ENCODE data around the gene IGSF9B.

Gene IGSF9B

GRCh38 chr11:133895551-133895950 is 61.2 kb downstream of the IGSF9B start:
- DNase-seq (ENCODE audit: low spot score), result no peak
- no peak overlapping the region for H4K8ac ChIP-seq (ENCODE audit: low read depth, low read length)
- H3K4me3 ChIP-seq (ENCODE audit: low read length in 2 of 2), result no peak overlapping the region
- H2AK5ac ChIP-seq (ENCODE audit: low read depth, low read length), result no peak overlapping the region
- H3K23ac ChIP-seq (ENCODE audit: low read depth, low read length, poor library complexity), result no peak overlapping the region
- no peak overlapping the region for H4K91ac ChIP-seq (ENCODE audit: low read depth, low read length, poor library complexity)
- H2BK15ac ChIP-seq (ENCODE audit: low read length), result no peak overlapping the region
- no CpG with 5 or more reads among the region's 8 CpGs for WGBS, 2 donors (ENCODE audit: extremely low coverage in 2 of 2, insufficient read length in 2 of 2, insufficient replicate concordance in 1 of 2)
- peaks cover 0 to 7% (median 0%) of the 10 kb centered on the region in 3 experiments for H3K27me3 ChIP-seq (ENCODE audit: control insufficient read depth in 3 of 3, insufficient read depth in 3 of 3, low read depth in 1 of 3, low read length in 3 of 3)
- H2AFZ ChIP-seq (ENCODE audit: low read length), result no peak overlapping the region
- H2BK120ac ChIP-seq (ENCODE audit: low read depth, low read length), result no peak overlapping the region
- H3K79me1 ChIP-seq (ENCODE audit: low read depth, low read length), result no peaks in the 10 kb centered on the region
- H3K4me1 ChIP-seq (ENCODE audit: control insufficient read depth in 2 of 2, insufficient read depth in 1 of 2, low read depth in 1 of 2, low read length in 2 of 2), result peaks cover 17 to 27% of the 10 kb centered on the region in 2 donors
- H2BK5ac ChIP-seq (ENCODE audit: low read length), result no peak overlapping the region
- H3K14ac ChIP-seq (ENCODE audit: low read length), result no peak overlapping the region
- peak overlapping the region; percentile 8 for H3K27ac ChIP-seq (replicated peaks; ENCODE audit: low read length)
- H3K18ac ChIP-seq (ENCODE audit: low read length), result peak overlapping the region; percentile 58
- H2BK12ac ChIP-seq (ENCODE audit: low read length), result no peak overlapping the region
- H3K4ac ChIP-seq (ENCODE audit: low read length), result no peak overlapping the region
- H3K4me2 ChIP-seq (ENCODE audit: insufficient read depth, low read length, poor library complexity, severe bottlenecking), result no peak overlapping the region
- no peaks in the 10 kb centered on the region for H3K9me3 ChIP-seq (replicated peaks in 1 of 2; ENCODE audit: control insufficient read depth in 2 of 2, insufficient read depth in 1 of 2, low read depth in 1 of 2, low read length in 2 of 2)
- H3K36me3 ChIP-seq (replicated peaks in 1 of 2; ENCODE audit: control insufficient read depth in 2 of 2, insufficient read depth in 2 of 2, low read length in 2 of 2), result no peaks in the 10 kb centered on the region
- no peak overlapping the region for H3K9ac ChIP-seq (ENCODE audit: low read depth, low read length, poor library complexity)

- no peak overlapping the region for H3K14ac ChIP-seq (ENCODE audit: low read length)
- H3K4me3 ChIP-seq (ENCODE audit: low read length in 2 of 2), result no peak overlapping the region
- no peak overlapping the region for H2AK5ac ChIP-seq (ENCODE audit: low read depth, low read length)
- peak overlapping the region; percentile 25 for H2AFZ ChIP-seq (ENCODE audit: low read length)
- H4K91ac ChIP-seq (ENCODE audit: low read depth, low read length, poor library complexity), result no peak overlapping the region
- peaks cover 0 to 7% (median 0%) of the 10 kb centered on the region in 3 experiments for H3K27me3 ChIP-seq (ENCODE audit: control insufficient read depth in 3 of 3, insufficient read depth in 3 of 3, low read depth in 1 of 3, low read length in 3 of 3)
- H3K23ac ChIP-seq (ENCODE audit: low read depth, low read length, poor library complexity), result no peak overlapping the region
- DNase-seq (ENCODE audit: low spot score), result no peak
- H2BK120ac ChIP-seq (ENCODE audit: low read depth, low read length), result no peak overlapping the region
- no peak overlapping the region for H3K9ac ChIP-seq (ENCODE audit: low read depth, low read length, poor library complexity)
- H2BK12ac ChIP-seq (ENCODE audit: low read length), result no peak overlapping the region
- H2BK5ac ChIP-seq (ENCODE audit: low read length), result no peak overlapping the region
- no peaks in the 10 kb centered on the region for H3K9me3 ChIP-seq (replicated peaks in 1 of 2; ENCODE audit: control insufficient read depth in 2 of 2, insufficient read depth in 1 of 2, low read depth in 1 of 2, low read length in 2 of 2)
- H3K79me1 ChIP-seq (ENCODE audit: low read depth, low read length), result no peaks in the 10 kb centered on the region
- peaks cover 17 to 27% of the 10 kb centered on the region in 2 donors for H3K4me1 ChIP-seq (ENCODE audit: control insufficient read depth in 2 of 2, insufficient read depth in 1 of 2, low read depth in 1 of 2, low read length in 2 of 2)
- H3K4me2 ChIP-seq (ENCODE audit: insufficient read depth, low read length, poor library complexity, severe bottlenecking), result no peak overlapping the region
- H3K36me3 ChIP-seq (replicated peaks in 1 of 2; ENCODE audit: control insufficient read depth in 2 of 2, insufficient read depth in 2 of 2, low read length in 2 of 2), result no peaks in the 10 kb centered on the region
- no CpG with 5 or more reads among the region's 10 CpGs for WGBS, 2 donors (ENCODE audit: extremely low coverage in 2 of 2, insufficient read length in 2 of 2, insufficient replicate concordance in 1 of 2)
- no peak overlapping the region for H4K8ac ChIP-seq (ENCODE audit: low read depth, low read length)
- no peak overlapping the region for H2BK15ac ChIP-seq (ENCODE audit: low read length)
- no peak overlapping the region for H3K27ac ChIP-seq (replicated peaks; ENCODE audit: low read length)
- H3K4ac ChIP-seq (ENCODE audit: low read length), result no peak overlapping the region
- no peak overlapping the region for H3K18ac ChIP-seq (ENCODE audit: low read length)
Measured at GRCh38 chr11:133895061-133895479, 61.7 kb downstream of the IGSF9B start.

- H3K4ac ChIP-seq (ENCODE audit: low read length), result no peak overlapping the region
- H3K4me1 ChIP-seq (ENCODE audit: control insufficient read depth in 2 of 2, insufficient read depth in 1 of 2, low read depth in 1 of 2, low read length in 2 of 2), result peaks cover 17 to 24% of the 10 kb centered on the region in 2 donors
- no peak overlapping the region for H3K14ac ChIP-seq (ENCODE audit: low read length)
- no peak overlapping the region for H2BK120ac ChIP-seq (ENCODE audit: low read depth, low read length)
- no peak overlapping the region for H3K4me2 ChIP-seq (ENCODE audit: insufficient read depth, low read length, poor library complexity, severe bottlenecking)
- H3K4me3 ChIP-seq (ENCODE audit: low read length in 2 of 2), result no peak overlapping the region
- no peak for DNase-seq (ENCODE audit: low spot score)
- WGBS, 2 donors (ENCODE audit: extremely low coverage in 2 of 2, insufficient read length in 2 of 2, insufficient replicate concordance in 1 of 2), result no CpG with 5 or more reads among the region's 14 CpGs
- no peak overlapping the region for H2BK15ac ChIP-seq (ENCODE audit: low read length)
- no peak overlapping the region for H3K23ac ChIP-seq (ENCODE audit: low read depth, low read length, poor library complexity)
- no peaks in the 10 kb centered on the region for H3K79me1 ChIP-seq (ENCODE audit: low read depth, low read length)
- no peak overlapping the region for H4K8ac ChIP-seq (ENCODE audit: low read depth, low read length)
- H2BK12ac ChIP-seq (ENCODE audit: low read length), result peak overlapping the region; percentile 31
- no peak overlapping the region for H3K27ac ChIP-seq (replicated peaks; ENCODE audit: low read length)
- no peak overlapping the region for H2AFZ ChIP-seq (ENCODE audit: low read length)
- H3K36me3 ChIP-seq (replicated peaks in 1 of 2; ENCODE audit: control insufficient read depth in 2 of 2, insufficient read depth in 2 of 2, low read length in 2 of 2), result no peaks in the 10 kb centered on the region
- H2AK5ac ChIP-seq (ENCODE audit: low read depth, low read length), result no peak overlapping the region
- H2BK5ac ChIP-seq (ENCODE audit: low read length), result no peak overlapping the region
- no peak overlapping the region for H3K18ac ChIP-seq (ENCODE audit: low read length)
- peaks cover 0 to 7% (median 0%) of the 10 kb centered on the region in 3 experiments for H3K27me3 ChIP-seq (ENCODE audit: control insufficient read depth in 3 of 3, insufficient read depth in 3 of 3, low read depth in 1 of 3, low read length in 3 of 3)
- no peak overlapping the region for H3K9ac ChIP-seq (ENCODE audit: low read depth, low read length, poor library complexity)
- H4K91ac ChIP-seq (ENCODE audit: low read depth, low read length, poor library complexity), result no peak overlapping the region
- no peaks in the 10 kb centered on the region for H3K9me3 ChIP-seq (replicated peaks in 1 of 2; ENCODE audit: control insufficient read depth in 2 of 2, insufficient read depth in 1 of 2, low read depth in 1 of 2, low read length in 2 of 2)
Measured at GRCh38 chr11:133893381-133893780, 63.4 kb downstream of the IGSF9B start.

- Histone ChIP-seq H3K9me3 (replicated peaks in 1 of 2; ENCODE audit: control insufficient read depth in 2 of 2, insufficient read depth in 1 of 2, low read depth in 1 of 2, low read length in 2 of 2) (no peaks in the 10 kb centered on the region), H3K4me1 (ENCODE audit: control insufficient read depth in 2 of 2, insufficient read depth in 1 of 2, low read depth in 1 of 2, low read length in 2 of 2) (peaks cover 17 to 24% of the 10 kb centered on the region in 2 donors)
Measured at GRCh38 chr11:133892584-133893380, 64.0 kb downstream of the IGSF9B start.

More at GRCh38 chr11:133892584-133893380, 64.0 kb downstream of the IGSF9B start:
- H4K8ac ChIP-seq (ENCODE audit: low read depth, low read length), result no peak overlapping the region
- H2AK5ac ChIP-seq (ENCODE audit: low read depth, low read length), result no peak overlapping the region
- H2AFZ ChIP-seq (ENCODE audit: low read length), result no peak overlapping the region
- no peak overlapping the region for H3K4me3 ChIP-seq (ENCODE audit: low read length in 2 of 2)
- no peak overlapping the region for H3K9ac ChIP-seq (ENCODE audit: low read depth, low read length, poor library complexity)
- no peak overlapping the region for H3K4ac ChIP-seq (ENCODE audit: low read length)
- H2BK12ac ChIP-seq (ENCODE audit: low read length), result peak overlapping the region; percentile 31
- H2BK15ac ChIP-seq (ENCODE audit: low read length), result peak overlapping the region; percentile 0
- H3K27ac ChIP-seq (replicated peaks; ENCODE audit: low read length), result no peak overlapping the region
- no peak overlapping the region for H3K14ac ChIP-seq (ENCODE audit: low read length)
- no peak overlapping the region for H2BK120ac ChIP-seq (ENCODE audit: low read depth, low read length)
- no peak overlapping the region for H3K4me2 ChIP-seq (ENCODE audit: insufficient read depth, low read length, poor library complexity, severe bottlenecking)
- H3K79me1 ChIP-seq (ENCODE audit: low read depth, low read length), result no peaks in the 10 kb centered on the region
- no peak overlapping the region for H3K23ac ChIP-seq (ENCODE audit: low read depth, low read length, poor library complexity)
- H2BK5ac ChIP-seq (ENCODE audit: low read length), result no peak overlapping the region
- no peak overlapping the region for H4K91ac ChIP-seq (ENCODE audit: low read depth, low read length, poor library complexity)
- H3K27me3 ChIP-seq (ENCODE audit: control insufficient read depth in 3 of 3, insufficient read depth in 3 of 3, low read depth in 1 of 3, low read length in 3 of 3), result peaks cover 0 to 10% (median 0%) of the 10 kb centered on the region in 3 experiments
- H3K36me3 ChIP-seq (replicated peaks in 1 of 2; ENCODE audit: control insufficient read depth in 2 of 2, insufficient read depth in 2 of 2, low read length in 2 of 2), result no peaks in the 10 kb centered on the region
- DNase-seq (ENCODE audit: low spot score), result no peak
- no CpG with 5 or more reads among the region's 19 CpGs for WGBS, 2 donors (ENCODE audit: extremely low coverage in 2 of 2, insufficient read length in 2 of 2, insufficient replicate concordance in 1 of 2)
- H3K18ac ChIP-seq (ENCODE audit: low read length), result peak overlapping the region; percentile 22
